Stimulated activated CD8-positive, alpha-beta memory T cell treated with anti-CD3 and anti-CD28 coated beads, Interleukin-15, amount 100 ng/mL, for 1 hour (primary cell): Measurements from ENCODE around the gene SH3RF2.
"Not testable (repeated sequence)": the region's sequence is repeated elsewhere in the genome, so short reads cannot be mapped to it uniquely, and the experiment has no call there.

ENCODE experiments used
- DNase-seq: peaks from one replicate; pipeline ENCODE4 v3.0.0-alpha.2; 2020; ENCODE audit warnings: low read depth

Gene SH3RF2

DNA sequence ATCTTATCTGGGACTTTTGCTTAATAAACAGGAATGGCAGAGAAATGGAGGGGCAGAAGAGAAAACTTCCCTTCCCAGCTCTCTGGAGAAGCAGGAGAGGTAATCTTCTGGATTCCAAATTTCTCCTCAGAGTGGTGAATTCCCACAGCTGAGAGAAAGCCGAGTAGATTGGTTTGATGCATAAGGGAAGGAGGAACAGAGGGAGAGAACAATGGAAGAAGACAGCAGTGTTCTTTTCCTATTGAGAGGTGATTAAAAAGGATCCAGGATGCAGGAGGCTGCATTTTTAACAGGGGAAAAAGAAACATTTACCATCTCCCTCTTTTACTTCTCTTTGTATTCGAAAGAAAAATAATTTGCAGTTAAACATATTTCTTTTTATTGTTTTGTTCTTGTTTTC, 13.1 kb downstream of the SH3RF2 start:
- no peak for DNase-seq

DNA sequence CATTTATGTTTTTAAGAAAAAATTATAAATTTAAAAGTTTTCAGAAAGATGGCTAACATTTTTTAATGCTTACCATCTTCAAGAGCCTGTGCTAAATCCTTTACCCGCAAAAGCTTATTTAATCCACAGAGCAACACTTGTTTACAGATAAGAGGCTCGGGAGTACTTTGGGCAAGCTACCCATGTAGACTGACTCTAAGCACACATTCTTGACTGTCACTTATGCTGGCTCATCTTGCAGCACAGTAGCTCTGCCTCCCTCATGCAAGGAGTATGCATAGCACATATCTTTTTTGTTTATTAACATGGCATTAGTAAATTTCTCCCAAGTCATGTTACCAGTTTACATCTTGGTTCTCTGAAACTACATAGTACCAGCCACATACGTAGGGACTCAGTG, 14.7 kb downstream of the SH3RF2 start:
- DNase-seq: no peak

DNA sequence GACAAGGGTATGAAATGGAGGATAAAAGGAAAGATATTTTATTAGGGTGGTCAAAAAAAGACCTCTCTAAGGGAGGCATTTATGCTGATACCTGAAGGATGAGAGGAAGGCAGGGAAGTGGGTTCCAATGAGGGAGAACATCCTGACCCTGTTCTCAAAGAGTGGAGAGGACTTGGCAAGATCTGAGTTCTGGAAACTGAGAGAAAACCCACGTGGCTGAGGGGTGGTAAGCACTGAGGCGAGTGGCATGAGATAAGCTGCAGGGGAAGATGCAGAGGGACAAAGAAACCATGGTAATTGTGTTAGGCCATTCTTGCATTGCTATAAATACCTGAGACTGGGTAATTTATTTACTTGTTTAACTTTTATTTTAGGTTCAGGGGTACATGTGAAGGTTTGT, 16.8 kb downstream of the SH3RF2 start:
- no peak for DNase-seq

DNA sequence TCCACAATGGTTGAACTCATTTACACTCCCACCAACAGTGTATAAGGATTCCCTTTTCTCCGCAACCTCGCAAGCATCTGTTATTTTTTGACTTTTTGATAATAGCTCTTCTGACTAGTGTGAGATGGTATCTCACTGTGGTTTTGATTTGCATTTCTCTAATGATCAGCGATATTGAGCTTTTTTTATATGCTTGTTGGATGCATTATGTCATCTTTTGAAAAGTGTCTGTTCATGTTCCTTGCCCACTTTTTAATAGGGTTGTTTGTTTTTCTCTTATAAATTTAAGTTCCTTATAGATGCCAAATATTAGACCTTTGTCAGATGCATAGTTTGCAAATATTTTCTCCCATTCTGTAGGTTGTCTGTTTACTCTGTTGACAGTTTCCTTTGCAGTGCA, 17.8 kb downstream of the SH3RF2 start:
- not testable (repeated sequence) for DNase-seq

DNA sequence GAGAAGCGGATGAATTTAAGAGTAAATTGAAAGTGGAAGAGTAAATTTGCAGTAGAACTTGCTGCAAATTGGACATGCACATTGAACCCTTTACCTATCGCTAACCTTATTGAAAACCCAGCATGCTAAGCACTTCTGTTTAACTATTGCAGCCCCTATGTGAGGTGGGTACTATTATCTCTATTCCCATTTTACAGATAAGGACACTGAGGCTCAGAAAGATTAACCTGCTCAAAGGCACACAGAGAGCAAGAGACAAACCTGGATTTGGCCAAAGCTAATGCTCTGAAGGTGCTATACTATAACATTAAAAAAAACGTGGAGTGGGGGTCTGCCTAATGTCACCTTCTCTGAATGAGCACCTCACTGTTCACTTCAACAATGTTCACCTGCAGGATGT, 21.0 kb downstream of the SH3RF2 start:
- DNase-seq: no peak

DNA sequence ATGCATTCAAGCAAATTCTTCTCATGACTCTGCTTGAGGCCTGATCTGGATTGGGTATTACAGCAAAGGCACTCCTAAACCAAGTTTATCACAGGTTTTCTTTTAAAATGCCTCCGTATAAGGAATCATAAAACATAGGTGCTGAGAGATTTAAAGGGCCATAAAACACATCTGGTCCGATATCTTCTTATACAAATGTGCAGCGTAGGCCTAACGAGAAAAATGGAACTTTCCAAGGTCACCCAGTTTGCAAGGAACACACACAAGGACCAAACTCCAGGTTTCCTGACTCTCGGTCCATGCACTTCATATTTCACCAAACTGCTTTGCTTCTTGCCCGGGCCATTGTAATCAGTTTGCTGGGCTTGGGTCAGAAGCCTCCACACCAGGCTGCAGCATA, 22.1 kb downstream of the SH3RF2 start:
- no peak for DNase-seq

DNA sequence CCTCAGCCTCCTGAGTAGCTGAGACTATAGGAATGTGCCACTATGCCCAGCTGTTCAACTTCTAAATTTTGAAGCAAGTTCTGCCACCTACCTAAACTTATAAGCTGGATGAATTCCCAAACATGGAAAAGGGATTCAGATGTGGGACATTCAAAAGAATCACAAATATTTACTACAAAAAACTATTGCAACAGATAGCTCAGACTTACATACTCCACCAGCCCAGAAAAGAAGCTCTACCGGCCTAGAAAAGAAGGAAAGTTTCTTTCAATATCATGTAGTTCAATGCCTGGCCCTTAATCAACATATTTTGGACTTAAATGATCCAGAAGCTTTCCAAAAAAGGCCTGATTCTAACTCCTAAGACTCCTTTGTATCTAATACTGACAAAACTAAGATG, 23.8 kb downstream of the SH3RF2 start:
- no peak for DNase-seq

DNA sequence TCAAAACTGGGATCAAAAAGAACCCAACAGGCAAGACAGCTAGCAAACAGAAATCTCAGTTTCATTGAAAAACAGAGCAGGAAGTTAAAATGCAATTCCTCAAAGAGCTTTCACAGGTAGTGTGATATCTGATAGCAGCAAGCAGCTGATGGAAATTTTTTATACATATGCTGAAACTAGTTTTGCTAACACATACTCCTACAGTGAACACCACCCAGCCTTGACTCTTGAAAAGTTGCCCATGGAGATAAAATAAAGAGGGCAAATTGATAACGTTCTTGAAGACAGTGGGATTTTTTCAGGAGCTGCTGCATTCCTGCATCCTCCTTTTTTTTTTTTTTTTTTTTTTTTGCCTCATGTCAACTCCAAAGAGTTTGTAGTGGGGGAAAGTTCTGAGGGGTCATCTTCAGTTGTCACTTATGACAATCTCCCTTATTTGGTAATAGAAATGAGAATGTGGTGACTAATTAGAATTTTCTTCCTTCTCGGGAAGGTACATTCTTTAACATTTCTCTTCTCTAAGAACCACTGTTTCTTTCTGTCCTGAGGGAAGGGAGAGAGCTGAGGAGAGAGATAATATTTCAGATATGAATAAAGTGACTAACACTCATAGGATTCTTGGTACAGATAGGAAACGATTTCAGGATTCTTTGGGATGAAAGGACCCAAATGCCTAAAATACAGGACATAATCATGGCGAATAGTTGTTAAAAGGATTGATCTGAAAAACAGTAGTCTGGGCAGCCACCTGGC, 24.6 kb downstream of the SH3RF2 start:
- DNase-seq: no peak

DNA sequence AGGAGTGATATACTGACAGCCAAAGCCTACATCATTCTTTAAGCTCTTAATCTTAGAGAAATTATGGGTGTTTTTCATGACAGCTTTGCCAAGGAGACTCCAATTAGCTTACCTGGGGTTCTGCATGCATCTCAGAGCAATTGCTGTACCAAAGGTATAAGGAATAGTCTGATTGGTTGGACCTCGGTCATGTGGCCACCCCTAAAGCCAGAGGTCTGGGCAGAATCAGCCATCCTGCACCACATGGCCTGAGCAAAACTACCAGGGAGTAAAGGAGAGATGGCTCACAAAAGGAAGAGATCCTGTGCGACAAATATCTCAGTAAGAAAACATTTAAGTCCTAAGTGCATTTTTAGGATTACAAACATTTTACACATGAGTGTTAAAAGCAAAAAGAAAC, 25.6 kb downstream of the SH3RF2 start:
- no peak for DNase-seq

DNA sequence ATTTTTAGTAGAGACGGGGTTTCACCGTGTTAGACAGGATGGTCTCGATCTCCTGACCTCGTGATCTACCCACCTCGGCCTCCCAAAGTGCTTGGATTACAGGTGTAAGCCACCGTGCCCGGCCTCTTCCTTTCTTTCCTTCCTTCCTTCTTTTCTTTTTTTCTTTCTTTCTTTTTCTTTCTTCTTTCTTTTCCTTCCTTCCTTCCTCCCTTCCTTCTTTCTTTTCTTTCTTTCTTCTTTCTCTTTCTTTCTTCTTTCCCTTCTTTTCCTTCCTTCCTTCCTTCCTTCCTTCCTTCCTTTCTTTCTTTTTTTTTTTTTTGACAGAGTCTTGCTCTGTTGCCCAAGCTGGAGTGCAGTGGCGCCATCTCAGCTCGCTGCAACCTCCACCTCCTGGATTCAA, 27.6 kb downstream of the SH3RF2 start:
- not testable (repeated sequence) for DNase-seq

DNA sequence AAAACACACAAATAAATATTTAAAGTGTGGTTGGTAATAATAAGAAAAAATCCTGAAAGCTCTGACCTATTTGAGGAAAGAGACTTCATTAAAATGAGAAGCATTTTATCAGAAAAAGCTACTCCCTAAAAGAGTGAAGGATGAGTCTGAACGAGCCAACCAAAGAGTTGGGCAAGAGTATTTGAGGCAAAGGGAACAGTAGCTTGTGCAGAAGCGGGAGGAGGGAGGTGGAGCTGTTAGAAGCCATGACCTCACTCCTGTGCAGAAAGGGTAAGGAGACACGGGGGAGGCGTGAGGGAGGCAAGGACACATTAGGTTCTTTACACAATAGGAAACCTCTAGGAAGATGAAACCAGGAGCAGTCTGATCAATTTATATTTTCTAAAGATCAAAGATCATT, 29.4 kb downstream of the SH3RF2 start:
- no peak for DNase-seq

DNA sequence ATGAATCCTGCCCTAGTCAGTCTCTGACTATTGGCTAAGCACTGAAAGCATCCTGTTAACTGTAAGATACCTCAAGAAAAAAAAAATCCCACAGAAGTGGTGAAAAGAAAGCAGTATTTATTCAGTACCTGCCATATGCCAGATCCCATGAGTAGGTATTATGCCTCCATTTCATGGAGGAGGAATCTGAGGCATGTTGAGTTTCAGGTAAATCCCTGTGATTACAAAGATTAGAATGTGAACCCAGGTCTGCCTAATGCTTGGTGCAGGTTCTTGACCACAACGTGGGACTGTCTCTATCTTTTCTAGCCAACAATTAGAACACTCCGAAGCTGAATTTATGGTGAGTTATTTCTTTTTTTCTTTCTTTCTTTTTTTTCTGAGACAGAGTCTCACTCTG, 30.9 kb downstream of the SH3RF2 start:
- no peak for DNase-seq

DNA sequence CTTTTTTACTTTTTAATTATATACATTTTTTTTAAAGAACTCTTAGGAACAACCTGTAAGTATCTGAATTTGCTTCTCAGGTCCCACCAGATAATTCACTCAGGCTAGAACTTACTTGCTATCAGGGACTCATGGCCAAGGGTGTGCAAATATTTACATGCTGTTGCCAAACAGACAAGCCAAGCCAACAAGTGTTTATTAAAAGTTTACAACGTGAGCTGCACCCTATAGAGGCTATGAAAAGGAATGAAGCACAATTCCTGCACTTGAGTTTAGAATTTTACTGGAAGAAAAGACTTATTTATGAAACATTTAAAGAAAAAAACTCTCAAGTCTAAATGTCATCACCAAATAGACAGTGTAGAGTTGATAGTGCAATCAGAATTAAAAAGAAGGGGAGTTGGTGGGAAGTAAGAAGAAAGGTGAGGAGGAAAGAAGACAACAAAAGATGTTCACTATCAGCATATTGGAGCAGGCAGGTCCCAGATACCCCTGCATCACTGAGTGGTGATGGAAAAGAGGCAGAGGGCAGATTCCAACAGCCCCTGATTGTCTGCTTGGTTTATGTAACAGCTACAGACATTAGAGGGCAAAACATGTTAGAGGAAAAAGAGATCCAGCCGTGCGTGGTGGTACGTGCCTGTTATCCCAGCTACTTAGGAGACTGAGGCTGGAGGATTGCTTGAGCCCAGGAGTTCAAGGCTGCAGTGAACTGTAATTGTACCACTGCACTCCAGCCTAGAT, 32.8 kb downstream of the SH3RF2 start:
- no peak for DNase-seq

DNA sequence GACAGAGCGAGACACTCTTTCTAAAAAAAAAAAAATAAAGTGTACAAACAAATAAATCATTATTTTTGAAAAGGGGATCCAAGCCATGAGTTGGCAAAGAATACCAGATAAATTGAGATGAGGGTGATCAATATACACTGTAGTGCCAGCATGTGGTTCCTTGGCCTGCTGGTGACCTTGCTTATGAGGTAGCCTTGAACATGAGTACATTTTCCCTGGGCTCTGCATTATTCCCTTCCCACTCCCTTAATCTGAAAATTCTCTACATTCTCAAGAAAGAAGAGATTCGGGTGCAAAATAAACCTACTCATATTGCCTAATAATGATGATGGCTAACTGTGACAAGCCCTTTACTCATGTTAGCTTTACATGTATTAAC, 33.3 kb downstream of the SH3RF2 start:
- DNase-seq: no peak

DNA sequence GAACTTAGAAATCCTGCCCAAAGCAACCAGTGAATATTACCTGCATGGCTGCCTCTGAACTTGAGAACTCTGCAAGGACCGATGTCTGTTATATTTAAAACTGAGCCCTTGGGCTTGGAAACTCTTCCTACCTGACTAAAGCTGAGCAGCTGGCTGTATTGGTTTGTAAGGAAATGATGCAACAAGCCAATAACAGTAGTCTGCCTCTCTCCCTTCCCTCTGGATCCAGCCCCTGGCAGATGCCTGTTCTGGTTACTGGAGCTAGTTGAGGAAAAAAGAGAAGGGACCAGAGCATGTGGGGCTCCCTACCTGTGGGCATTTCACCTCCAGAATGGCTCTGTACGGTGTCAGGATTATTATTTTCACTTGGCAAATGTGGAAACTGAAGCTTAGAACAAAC, 34.7 kb downstream of the SH3RF2 start:
- no peak for DNase-seq

DNA sequence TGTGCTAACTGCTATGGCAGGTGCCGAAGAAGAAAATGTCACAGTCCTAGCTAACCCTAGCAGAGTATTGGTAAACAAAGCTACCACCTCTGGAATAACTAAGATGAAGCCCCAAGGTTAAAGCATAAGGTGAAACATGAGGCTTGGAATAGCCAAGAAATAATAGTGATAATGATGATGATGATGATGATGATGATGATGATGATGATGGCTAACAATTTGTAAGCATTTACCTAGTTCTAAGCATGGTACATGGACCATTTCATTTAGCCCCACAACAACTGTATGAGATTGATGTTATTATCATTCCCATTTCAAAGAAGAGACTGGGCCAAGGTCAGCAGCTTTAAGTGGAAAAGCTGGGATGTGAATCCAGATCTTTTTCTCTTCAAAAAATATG, 35.3 kb downstream of the SH3RF2 start:
- no peak for DNase-seq

DNA sequence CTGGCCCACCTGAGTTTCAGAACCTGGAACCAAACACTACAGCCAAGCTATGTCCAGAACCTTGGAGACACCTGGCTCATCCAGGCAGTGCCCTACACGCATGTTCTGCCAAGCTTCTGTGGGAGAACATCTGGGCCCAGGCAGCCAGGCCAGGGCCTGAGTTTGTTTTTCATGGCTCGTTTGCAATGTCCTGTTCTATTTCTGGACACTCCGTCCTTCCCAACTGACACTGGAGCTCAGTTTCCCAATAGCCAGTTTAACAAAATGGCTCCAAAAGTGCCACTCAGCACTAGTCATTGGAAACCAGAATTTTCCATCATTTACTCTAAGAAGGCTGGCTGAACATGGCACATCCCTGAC, 38.6 kb downstream of the SH3RF2 start:
- DNase-seq: no peak

DNA sequence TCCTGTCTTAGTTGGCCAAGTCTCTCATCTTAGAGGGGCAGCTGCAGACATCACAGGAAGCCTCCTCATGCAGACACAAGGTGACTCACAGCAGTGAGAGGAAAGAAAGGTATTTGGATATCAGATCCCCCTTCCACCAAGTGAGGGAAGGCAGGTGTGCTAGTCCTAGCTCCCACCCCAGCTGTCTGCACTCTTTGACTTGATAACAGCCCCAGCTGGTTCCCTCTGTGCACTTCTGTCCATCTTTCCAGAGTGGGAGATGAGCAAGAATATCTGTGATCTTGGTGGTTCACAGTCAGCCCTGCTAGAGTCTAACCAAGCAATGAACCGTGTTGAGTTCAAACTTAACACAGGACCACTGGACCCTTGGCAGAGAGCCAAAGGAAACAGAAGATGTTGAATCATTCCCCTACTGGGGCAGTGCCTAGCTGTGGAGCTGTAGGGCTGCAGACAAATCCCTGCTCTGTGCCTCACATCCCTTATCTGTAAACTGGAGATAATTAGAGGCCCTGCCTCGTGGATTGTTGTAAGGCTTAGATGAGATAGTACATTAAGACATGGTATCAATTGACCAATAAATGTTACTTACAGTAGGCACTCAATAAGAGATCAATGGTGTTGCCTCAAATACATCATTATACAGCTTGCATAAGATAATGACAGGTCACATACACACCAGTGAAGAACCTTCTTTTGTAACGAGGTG, 39.1 kb downstream of the SH3RF2 start:
- DNase-seq: no peak

DNA sequence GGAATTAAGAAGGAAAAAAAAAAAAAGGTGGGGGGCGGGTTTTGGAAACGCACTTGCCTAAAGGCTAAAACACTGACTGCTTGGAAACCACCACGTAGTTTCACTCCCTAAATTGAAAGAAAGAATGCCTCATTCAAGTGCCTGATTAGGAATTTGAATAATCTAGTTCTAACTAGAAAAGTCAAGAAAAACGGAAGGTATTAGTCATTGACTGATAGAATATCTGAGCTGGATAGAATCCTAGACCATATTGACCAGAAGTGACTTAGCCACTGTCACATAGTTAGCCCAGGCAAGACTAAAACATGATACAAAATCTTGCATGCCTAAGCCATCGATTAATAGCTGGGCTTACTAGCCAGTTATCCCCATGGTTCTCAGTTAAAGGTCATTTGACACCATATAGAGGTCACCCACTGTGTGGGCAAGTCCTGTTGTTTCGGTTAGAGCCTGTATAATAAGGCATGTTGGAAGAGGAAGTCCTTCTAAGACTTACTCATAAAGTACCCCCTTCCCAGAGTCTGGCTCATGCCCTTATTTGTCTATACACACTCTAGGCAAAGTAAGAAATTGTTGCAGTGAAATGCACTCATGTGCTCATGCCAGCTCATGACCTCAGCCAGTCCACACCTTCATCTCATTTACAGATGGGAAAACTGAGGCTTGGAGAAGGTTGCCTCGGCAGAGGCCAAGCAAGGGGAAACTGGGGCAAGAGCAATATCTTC, 40.2 kb downstream of the SH3RF2 start:
- DNase-seq: no peak

DNA sequence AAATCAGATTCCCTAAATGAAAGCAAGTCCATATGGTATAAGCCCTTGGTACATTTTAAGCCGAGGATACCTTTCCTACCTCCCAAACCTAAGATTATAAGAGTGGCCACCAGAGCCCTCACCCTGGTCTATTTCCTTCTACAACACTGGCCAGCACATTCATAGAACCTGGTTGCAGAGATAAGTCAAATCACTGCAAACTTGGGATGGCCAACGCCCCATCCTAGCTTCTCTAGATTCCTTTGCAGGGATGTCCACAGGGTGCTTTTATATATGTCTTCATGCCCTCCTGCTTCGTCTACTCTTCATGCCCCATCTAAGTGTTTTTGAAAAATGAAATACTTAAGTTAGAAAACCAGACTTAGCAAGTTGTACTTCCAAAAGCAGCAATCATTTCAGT, 41.8 kb downstream of the SH3RF2 start:
- no peak for DNase-seq

DNA sequence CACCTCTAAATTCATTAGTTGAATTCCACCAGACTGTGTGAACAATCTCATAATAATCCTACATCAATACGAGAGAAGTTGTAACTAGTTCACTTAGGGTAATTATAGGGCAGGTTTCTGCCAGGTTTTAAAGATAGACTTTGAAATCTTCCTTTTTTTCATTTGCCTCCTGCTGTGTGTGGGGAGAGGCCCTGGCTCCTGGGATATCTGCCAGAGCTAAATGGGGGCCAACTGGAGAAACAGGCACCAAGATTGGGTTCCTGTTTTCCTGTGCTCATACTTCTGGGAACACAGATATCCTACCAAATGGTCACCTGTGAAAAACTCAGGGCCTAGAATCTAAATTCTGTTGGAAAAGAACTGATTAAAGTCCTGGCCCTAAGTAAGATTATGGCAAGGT, 42.3 kb downstream of the SH3RF2 start:
- DNase-seq: no peak
